Spleen (tissue), 11 donors: ENCODE measurements around the gene TMED5. TPM values are rescaled to one million over a fixed set of nuclear protein-coding genes. Genes with fewer than 3 reads are reported as not detected.

Experiments
- DNase-seq: peaks from one replicate; pipeline ENCODE4 v3.0.0-alpha.2; 2020
- H3K27ac ChIP-seq, 8 donors: fragments of 200-600 bp; sonication (generic) in 7 of 8; 1 replicate in 4 of 8; 2 replicates in 4 of 8; pipeline versions ENCODE4 v1.5.0 to v1.8.0; 2016 to 2021; ENCODE audit warnings: inconsistent platforms in 4 of 8, mild to moderate bottlenecking in 4 of 8, moderate library complexity in 1 of 8
- H3K27me3 ChIP-seq, 7 donors: fragments of 200-600 bp; sonication (generic) in 6 of 7; replicated peaks in 1 of 7; 1 replicate in 4 of 7; 2 replicates in 3 of 7; pipeline versions ENCODE4 v1.5.0 to v1.8.0; 2016 to 2021; ENCODE audit warnings: inconsistent platforms in 3 of 7, mild to moderate bottlenecking in 1 of 7
- H3K36me3 ChIP-seq, 6 donors: fragments of 200-600 bp; sonication (generic) in 5 of 6; 1 replicate in 4 of 6; 2 replicates in 2 of 6; pipeline versions ENCODE4 v1.5.0 to v1.8.0; 2016 to 2021; ENCODE audit warnings: inconsistent platforms in 2 of 6
- H3K4me1 ChIP-seq, 6 donors: fragments of 200-600 bp; sonication (generic) in 5 of 6; 1 replicate in 3 of 6; 2 replicates in 3 of 6; pipeline versions ENCODE4 v1.5.0 to v1.8.0; 2016 to 2021; ENCODE audit warnings: inconsistent platforms in 3 of 6
- H3K4me3 ChIP-seq, 8 donors: fragments of 200-600 bp; sonication (generic) in 7 of 8; 1 replicate in 4 of 8; 2 replicates in 4 of 8; pipeline versions ENCODE4 v1.5.0 to v1.8.0; 2016 to 2021; ENCODE audit warnings: inconsistent platforms in 4 of 8, mild to moderate bottlenecking in 4 of 8, moderate library complexity in 2 of 8
- H3K9me3 ChIP-seq, 8 donors: fragments of 200-600 bp; sonication (generic) in 7 of 8; 1 replicate in 4 of 8; 2 replicates in 4 of 8; pipeline versions ENCODE4 v1.5.0 to v1.8.0; 2016 to 2021; ENCODE audit warnings: inconsistent platforms in 4 of 8
- POLR2A ChIP-seq, 3 donors: fragments of 450-650 bp; IDR thresholded peaks; one replicate each; pipeline ENCODE4 v1.5.1; 2017; ENCODE audit warnings: antibody characterized with exemption in 3 of 3, mild to moderate bottlenecking in 1 of 3
- POLR2AphosphoS5 ChIP-seq, 3 donors: sonication (generic); formaldehyde crosslinking; IDR thresholded peaks; one replicate each; pipeline ENCODE4 v1.5.1; 2017; ENCODE audit warnings: antibody characterized with exemption in 3 of 3
- WGBS, 5 donors: extraction: QIAGEN DNeasy Blood & Tissue Kit in 3 of 5; methylation state at CpG; one replicate each; pipeline versions ENCODE4 v1.1.5 to v1.1.7; 2013 to 2018; 5-methylcytosine and 5-hydroxymethylcytosine counted together
- intact Hi-C: fragments of 100-400 bp; cut with DNase I; formaldehyde crosslinking; loops from one replicate; pipeline ENCODE4 v1.15.0; 2023; ENCODE audit warnings: low total_unique reads
- polyA plus RNA-seq, 3 donors: library from polyadenylated mRNA; stranded (reverse); fragments of 200-250 nt; gene quantifications; one replicate each; pipeline ENCODE4 v1.2.1, GENCODE V29; 2013
- total RNA-seq, 7 donors: library from RNA; depleted of rRNA in 3 of 7; stranded (reverse); fragments of >200 nt in 3 of 7; fragmentation: NEBNext Ultra II Directional in 4 of 7; extraction: Animal tissue kit (Norgen Biotek cat#: 25700) in 4 of 7; gene quantifications; one replicate each; pipeline versions ENCODE4 v1.1.0 to v1.2.1, GENCODE V29; 2016 to 2021
- TF ChIP-seq, protein P1 (sequence below), 11 experiments: fragments of 200-600 bp in 7 of 11; fragments of 450-650 bp in 4 of 11; sonication (generic) in 4 of 11; IDR thresholded peaks in 8 of 11; conservative IDR thresholded peaks in 3 of 11; 1 replicate in 7 of 11; 2 replicates in 4 of 11; pipeline versions ENCODE4 v1.4.0 to v1.8.0; 2016 to 2021; ENCODE audit warnings: antibody characterized with exemption in 11 of 11, inconsistent platforms in 4 of 11, mild to moderate bottlenecking in 1 of 11
- donor health status: healthy with polysubstance abuse.
- donor health status: DM: no; HTN: no; CAD: no; lungs with moderate emphysema.
- donor health status: DM: no; HTN: no; CAD: no.
- donor health status: Bipolar disorder and iron deficiency.
- donor health status: healthy.
- donor health status: DM: no; HTN: no; CAD: no.
- donor health status: DM: yes; HTN: yes; CAD: no.

The TMED5 gene
- total and polyA plus RNA-seq, 10 donors: 11.1 to 102 (median 53.9) TPM

DNA sequence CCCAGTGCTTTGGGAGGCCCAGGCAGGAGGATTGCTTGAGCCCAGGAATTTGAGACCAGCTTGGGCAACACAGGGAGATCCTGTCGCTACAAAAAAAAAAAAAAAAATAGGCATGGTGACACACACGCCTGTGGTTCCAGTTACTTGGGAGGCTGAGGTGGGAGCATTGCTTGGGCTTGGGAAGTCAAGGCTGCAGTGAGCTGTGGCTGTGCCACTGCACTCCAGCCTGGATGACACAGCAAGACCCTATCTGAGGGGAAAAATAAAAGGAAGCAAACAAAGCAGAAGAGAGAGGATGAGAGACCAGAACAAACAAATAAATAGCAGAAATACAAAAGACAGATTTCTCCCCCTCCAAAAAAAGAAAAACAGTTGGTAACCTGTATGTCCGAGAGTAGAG is 67.1 kb downstream of the TMED5 start:
- peaks cover 0 to 74% (median 24%) of the 10 kb centered on the region in 6 donors for H3K36me3 ChIP-seq
- H3K4me3 ChIP-seq: no peak overlapping the region
- H3K27me3 ChIP-seq: no peaks in the 10 kb centered on the region
- H3K9me3 ChIP-seq: peaks cover 0 to 7% (median 4%) of the 10 kb centered on the region in 8 donors
- 90 to 97% (median 93%) methylated on average over 3 of the region's 3 CpGs for WGBS, 5 donors
- TF ChIP-seq POLR2A (IDR thresholded peaks at IDR 0.05): no peak
- no peak for TF ChIP-seq POLR2AphosphoS5 (IDR thresholded peaks at IDR 0.05)
- TF ChIP-seq, protein P1, sequence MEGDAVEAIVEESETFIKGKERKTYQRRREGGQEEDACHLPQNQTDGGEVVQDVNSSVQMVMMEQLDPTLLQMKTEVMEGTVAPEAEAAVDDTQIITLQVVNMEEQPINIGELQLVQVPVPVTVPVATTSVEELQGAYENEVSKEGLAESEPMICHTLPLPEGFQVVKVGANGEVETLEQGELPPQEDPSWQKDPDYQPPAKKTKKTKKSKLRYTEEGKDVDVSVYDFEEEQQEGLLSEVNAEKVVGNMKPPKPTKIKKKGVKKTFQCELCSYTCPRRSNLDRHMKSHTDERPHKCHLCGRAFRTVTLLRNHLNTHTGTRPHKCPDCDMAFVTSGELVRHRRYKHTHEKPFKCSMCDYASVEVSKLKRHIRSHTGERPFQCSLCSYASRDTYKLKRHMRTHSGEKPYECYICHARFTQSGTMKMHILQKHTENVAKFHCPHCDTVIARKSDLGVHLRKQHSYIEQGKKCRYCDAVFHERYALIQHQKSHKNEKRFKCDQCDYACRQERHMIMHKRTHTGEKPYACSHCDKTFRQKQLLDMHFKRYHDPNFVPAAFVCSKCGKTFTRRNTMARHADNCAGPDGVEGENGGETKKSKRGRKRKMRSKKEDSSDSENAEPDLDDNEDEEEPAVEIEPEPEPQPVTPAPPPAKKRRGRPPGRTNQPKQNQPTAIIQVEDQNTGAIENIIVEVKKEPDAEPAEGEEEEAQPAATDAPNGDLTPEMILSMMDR (IDR thresholded peaks at IDR 0.05 in 8 of 11, conservative IDR thresholded peaks at IDR 0.05 in 3 of 11): no peak
- no peak for DNase-seq
- H3K27ac ChIP-seq: no peak overlapping the region
- H3K4me1 ChIP-seq: peaks cover 0 to 32% (median 22%) of the 10 kb centered on the region in 6 donors
- intact Hi-C loops: no loop called here

DNA sequence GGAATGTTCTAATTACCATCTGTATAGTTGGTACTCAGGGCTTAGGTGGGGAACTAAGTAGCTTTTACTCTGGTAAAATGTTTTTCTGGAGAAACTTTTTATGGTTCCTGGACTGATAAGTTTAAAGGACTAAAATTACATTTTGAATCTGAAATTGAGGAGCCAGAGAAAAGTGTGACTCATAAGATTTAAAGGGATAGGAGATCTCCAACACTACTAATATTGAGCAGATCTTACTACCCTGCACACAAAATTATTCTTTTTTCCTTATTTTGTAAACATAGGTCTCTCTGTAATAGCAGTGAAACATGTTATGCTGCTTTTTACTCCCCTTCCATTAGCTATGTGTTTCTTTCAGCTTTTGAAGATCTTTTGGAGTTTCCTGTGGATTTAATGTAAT is 68.7 kb downstream of the TMED5 start:
- Histone ChIP-seq H3K4me3 (no peak overlapping the region), H3K9me3 (peaks cover 0 to 23% (median 19%) of the 10 kb centered on the region in 8 donors), H3K27ac (peak overlapping the region in 2 of 8 donors; percentile 3 to 32), H3K27me3 (no peaks in the 10 kb centered on the region), H3K36me3 (peaks cover 0 to 74% (median 23%) of the 10 kb centered on the region in 6 donors), H3K4me1 (peaks cover 0 to 32% (median 22%) of the 10 kb centered on the region in 6 donors)
- no peak for DNase-seq
- no peak for TF ChIP-seq POLR2AphosphoS5 (IDR thresholded peaks at IDR 0.05)
- no peak for TF ChIP-seq POLR2A (IDR thresholded peaks at IDR 0.05)
- TF ChIP-seq, protein P1 (IDR thresholded peaks at IDR 0.05 in 8 of 11, conservative IDR thresholded peaks at IDR 0.05 in 3 of 11): no peak
- intact Hi-C loops: no loop called here

DNA sequence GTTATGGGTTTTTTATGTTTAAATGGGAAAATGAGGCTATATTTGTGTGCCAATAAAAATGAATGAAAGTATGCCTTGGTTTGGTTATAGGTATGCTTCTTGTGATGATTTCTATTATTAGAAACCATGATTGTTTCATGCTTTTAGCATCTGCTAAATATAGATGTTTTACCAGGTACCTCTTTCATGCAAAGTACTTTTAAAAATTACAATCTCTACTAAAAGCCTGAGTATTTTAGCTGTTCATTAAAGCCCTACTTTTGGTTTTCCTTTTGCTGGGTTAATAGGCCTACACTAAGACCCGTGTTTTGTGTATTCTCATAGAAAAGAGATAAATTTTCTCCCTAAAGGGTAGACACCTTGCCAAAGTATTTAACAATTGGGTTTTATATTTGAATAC is 69.1 kb downstream of the TMED5 start:
- Histone ChIP-seq H3K27me3 (no peaks in the 10 kb centered on the region), H3K36me3 (peaks cover 0 to 72% (median 18%) of the 10 kb centered on the region in 6 donors), H3K4me3 (no peak overlapping the region), H3K9me3 (peaks cover 0 to 24% (median 21%) of the 10 kb centered on the region in 8 donors), H3K4me1 (peaks cover 0 to 32% (median 22%) of the 10 kb centered on the region in 6 donors), H3K27ac (peak overlapping the region in 1 of 8 donors; percentile 32)
- TF ChIP-seq, protein P1 (IDR thresholded peaks at IDR 0.05 in 8 of 11, conservative IDR thresholded peaks at IDR 0.05 in 3 of 11): no peak
- no peak for TF ChIP-seq POLR2AphosphoS5 (IDR thresholded peaks at IDR 0.05)
- no peak for TF ChIP-seq POLR2A (IDR thresholded peaks at IDR 0.05)
- WGBS, 5 donors: 79 to 87% (median 83%) methylated on average over 1 of the region's 1 CpG
- intact Hi-C loops: no loop called here
- no peak for DNase-seq

DNA sequence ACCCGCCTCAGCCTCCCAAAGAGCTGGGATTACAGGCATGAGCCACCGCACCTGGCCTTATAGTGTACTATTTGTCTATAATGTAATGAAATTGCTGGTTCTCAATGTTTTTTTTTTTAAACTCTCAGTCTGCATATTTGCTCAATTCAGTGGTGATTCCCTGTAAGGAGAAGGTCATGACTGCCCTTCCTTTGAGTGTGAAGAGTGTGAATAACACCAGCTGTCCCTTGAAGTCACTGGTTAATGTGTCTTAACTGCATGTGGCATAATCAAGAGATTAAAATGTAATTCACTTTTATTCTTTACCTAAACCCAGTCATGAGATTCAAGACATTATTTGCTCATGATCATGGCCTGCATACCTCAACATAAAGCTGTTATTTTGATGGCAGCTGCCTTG is 70.6 kb downstream of the TMED5 start:
- peaks cover 0 to 24% (median 21%) of the 10 kb centered on the region in 8 donors for H3K9me3 ChIP-seq
- H3K36me3 ChIP-seq: peaks cover 0 to 72% (median 11%) of the 10 kb centered on the region in 6 donors
- no peak for DNase-seq
- H3K27ac ChIP-seq: no peak overlapping the region
- TF ChIP-seq POLR2AphosphoS5 (IDR thresholded peaks at IDR 0.05) (no peak), POLR2A (IDR thresholded peaks at IDR 0.05) (no peak)
- TF ChIP-seq, protein P1 (IDR thresholded peaks at IDR 0.05 in 8 of 11, conservative IDR thresholded peaks at IDR 0.05 in 3 of 11): no peak
- 97 to 100% (median 98%) methylated on average over 2 of the region's 2 CpGs for WGBS, 5 donors
- no peak overlapping the region for H3K4me3 ChIP-seq
- peaks cover 0 to 32% (median 22%) of the 10 kb centered on the region in 6 donors for H3K4me1 ChIP-seq
- intact Hi-C loops: no loop called here
- H3K27me3 ChIP-seq: no peaks in the 10 kb centered on the region
